NCI-H510A treated with DMSO at 0.1 percent for 48 hours (cell line): ENCODE data around the gene STAP2.
A peak's percentile ranks its signal among the peaks of the same experiment; 100 is the strongest.

Experiments used
- DNase-seq: peaks from one replicate; lab custom pipeline; 2025; lab: John Stamatoyannopoulos, UW

Gene STAP2

GRCh38 chr19:4370418-4371041 lies 31.9 kb upstream of the STAP2 start:
- no peak for DNase-seq

- DNase-seq: peak; percentile 50
Observed at GRCh38 chr19:4369888-4370260, 31.2 kb upstream of the STAP2 start.

- DNase-seq: peak; percentile 74
Observed at GRCh38 chr19:4369109-4369887, 30.7 kb upstream of the STAP2 start.

GRCh38 chr19:4368128-4368820 lies 29.6 kb upstream of the STAP2 start:
- DNase-seq: no peak

- no peak for DNase-seq
Observed at GRCh38 chr19:4367781-4368127, 29.1 kb upstream of the STAP2 start.

- DNase-seq: no peak
Observed at GRCh38 chr19:4367336-4367723, 28.7 kb upstream of the STAP2 start.

GRCh38 chr19:4366666-4367335 lies 28.2 kb upstream of the STAP2 start:
- no peak for DNase-seq

- no peak for DNase-seq
Observed at GRCh38 chr19:4365791-4366665, 27.4 kb upstream of the STAP2 start.

- DNase-seq: no peak
Observed at GRCh38 chr19:4365341-4365740, 26.7 kb upstream of the STAP2 start.

GRCh38 chr19:4363571-4364304 lies 25.1 kb upstream of the STAP2 start:
- no peak for DNase-seq

GRCh38 chr19:4362831-4363545 lies 24.4 kb upstream of the STAP2 start:
- no peak for DNase-seq

GRCh38 chr19:4362101-4362828 lies 23.6 kb upstream of the STAP2 start:
- no peak for DNase-seq

GRCh38 chr19:4361152-4362046 lies 22.8 kb upstream of the STAP2 start:
- no peak for DNase-seq

- no peak for DNase-seq
Observed at GRCh38 chr19:4360641-4361151, 22.1 kb upstream of the STAP2 start.

- DNase-seq: no peak
Observed at GRCh38 chr19:4360081-4360569, 21.5 kb upstream of the STAP2 start.

GRCh38 chr19:4359627-4360000 lies 21.0 kb upstream of the STAP2 start:
- DNase-seq: no peak

- no peak for DNase-seq
Observed at GRCh38 chr19:4358709-4359626, 20.3 kb upstream of the STAP2 start.
